ENCODE data around the gene TPPP2. TPM values are rescaled to one million over a fixed set of nuclear protein-coding genes. Genes with fewer than 3 reads are reported as not detected.

TPPP2 gene
- total and polyA plus RNA-seq, 4 donors = 1.5 to 5.9 (median 1.6) TPM

- 9% methylated on average over 40 of the region's 40 CpGs for WGBS
Observed at GRCh38 chr14:21069388-21070082, 39.5 kb downstream of the TPPP2 start.

GRCh38 chr14:21070083-21070609, 40.1 kb downstream of the TPPP2 start, which contains the start of gene ARHGEF40:
Gene ARHGEF40, plus strand, starts transcription at chr14:21070304. Its CDS starts 93 bp downstream, at chr14:21070397.
- no peak for TF ChIP-seq YY1 (IDR thresholded peaks at IDR 0.05)
- no peak for TF ChIP-seq EGR1 (IDR thresholded peaks at IDR 0.05; ENCODE audit: low read depth in 2 of 2)
- TF ChIP-seq RXRA (IDR thresholded peaks at IDR 0.05) = no peak
- no peak for TF ChIP-seq JUND (IDR thresholded peaks at IDR 0.05)
- no peak for TF ChIP-seq HNF4G (IDR thresholded peaks at IDR 0.05)
- no peak for TF ChIP-seq CTCF (IDR thresholded peaks at IDR 0.05; ENCODE audit: low read depth, low read length, missing input control)
- TF ChIP-seq MAX (IDR thresholded peaks at IDR 0.05) = no peak
- no peak for TF ChIP-seq RAD21 (IDR thresholded peaks at IDR 0.05)
- no peak for TF ChIP-seq FOXA2 (IDR thresholded peaks at IDR 0.05)
- TF ChIP-seq SP1 (IDR thresholded peaks at IDR 0.05) = no peak
- TF ChIP-seq HNF4A (conservative IDR thresholded peaks at IDR 0.05) = no peak
- no peak for TF ChIP-seq FOXA1 (IDR thresholded peaks at IDR 0.05)
- no peak for TF ChIP-seq REST (IDR thresholded peaks at IDR 0.05)
- Histone ChIP-seq H3K4me1 (ENCODE audit: control insufficient read depth in 4 of 4, insufficient read depth in 4 of 4, low read length in 3 of 4) (peaks cover 9 to 59% (median 45%) of the 10 kb centered on the region in 4 donors), H3K36me3 (ENCODE audit: control insufficient read depth in 4 of 4, insufficient read depth in 3 of 4, low read depth in 1 of 4, low read length in 3 of 4) (peaks cover 0 to 8% (median under 1%) of the 10 kb centered on the region in 4 donors), H3K9ac (ENCODE audit: low read depth in 1 of 2, low read length in 2 of 2) (peak within 1 kb of the TSS in 1 of 2 donors; percentile 56), H3K9me3 (ENCODE audit: control insufficient read depth in 4 of 4, low read length in 3 of 4) (no peaks in the 10 kb centered on the region), H3K4me3 (ENCODE audit: low read depth in 1 of 3, low read length in 3 of 3) (peak within 1 kb of the TSS; percentile 65 to 83 (median 77)), H3K27me3 (ENCODE audit: control insufficient read depth in 4 of 4, insufficient read depth in 4 of 4, low read length in 3 of 4) (no peaks in the 10 kb centered on the region), H3K27ac (ENCODE audit: low read depth in 1 of 2, low read length in 2 of 2) (peak within 1 kb of the TSS; percentile 73 to 85)
- under 1% methylated on average over 63 of the region's 63 CpGs for WGBS
- DNase-seq (ENCODE audit: low spot score) = peak; percentile 51

More at GRCh38 chr14:21069388-21070082, 39.5 kb downstream of the TPPP2 start:
- TF ChIP-seq HNF4A (conservative IDR thresholded peaks at IDR 0.05) (no peak), ZBTB33 (IDR thresholded peaks at IDR 0.05) (no peak), YY1 (IDR thresholded peaks at IDR 0.05) (no peak), HNF4G (IDR thresholded peaks at IDR 0.05) (no peak), NR2F2 (IDR thresholded peaks at IDR 0.05) (no peak)
- DNase-seq (ENCODE audit: low spot score) = no peak
- Histone ChIP-seq H3K36me3 (ENCODE audit: control insufficient read depth in 4 of 4, insufficient read depth in 3 of 4, low read depth in 1 of 4, low read length in 3 of 4) (peaks cover 0 to 6% (median under 1%) of the 10 kb centered on the region in 4 donors), H3K27me3 (ENCODE audit: control insufficient read depth in 4 of 4, insufficient read depth in 4 of 4, low read length in 3 of 4) (no peaks in the 10 kb centered on the region), H3K4me3 (ENCODE audit: low read depth in 1 of 3, low read length in 3 of 3) (peak overlapping the region; percentile 42 to 83 (median 57)), H3K9me3 (ENCODE audit: control insufficient read depth in 4 of 4, low read length in 3 of 4) (no peaks in the 10 kb centered on the region), H3K27ac (ENCODE audit: low read depth in 1 of 2, low read length in 2 of 2) (peak overlapping the region; percentile 61 to 73), H3K4me1 (ENCODE audit: control insufficient read depth in 4 of 4, insufficient read depth in 4 of 4, low read length in 3 of 4) (peaks cover 11 to 59% (median 45%) of the 10 kb centered on the region in 4 donors), H3K9ac (ENCODE audit: low read depth in 1 of 2, low read length in 2 of 2) (no peak overlapping the region)

Data from liver (tissue), 9 donors.